HCT116 (cell line): ENCODE data around the gene GBGT1.

Source experiments
- ATF3 ChIP-seq: IDR thresholded peaks from 2 replicates; pipeline ENCODE4 v1.6.1; 2012
- EZH2 ChIP-seq: fragments of 200-600 bp; sonication (generic); IDR thresholded peaks from 2 replicates; pipeline ENCODE4 v1.6.1; 2017; ENCODE audit warnings: antibody characterized with exemption, mixed run types
- EZH2phosphoT487 ChIP-seq: fragments of 200-600 bp; IDR thresholded peaks from 2 replicates; pipeline ENCODE4 v1.6.1; 2018; ENCODE audit warnings: antibody characterized with exemption, borderline replicate concordance
- POLR2A ChIP-seq: IDR thresholded peaks from 2 replicates; pipeline ENCODE4 v1.7.0; 2011; ENCODE audit warnings: borderline replicate concordance; ENCODE audit not compliant: insufficient read depth, insufficient read length; ENCODE audit errors: extremely low read depth
- POLR2AphosphoS5 ChIP-seq: IDR thresholded peaks from 2 replicates; pipeline ENCODE4 v1.6.1; 2011; ENCODE audit warnings: mild to moderate bottlenecking, low read depth, low read length, moderate library complexity
- RAD21 ChIP-seq: IDR thresholded peaks from 2 replicates; pipeline ENCODE4 v1.6.1; 2012; ENCODE audit warnings: low read depth, mild to moderate bottlenecking
- TCF7L2 ChIP-seq: IDR thresholded peaks from 2 replicates; pipeline ENCODE4 v1.7.0; 2011; ENCODE audit warnings: borderline replicate concordance, inconsistent platforms; ENCODE audit not compliant: insufficient read depth, insufficient read length; ENCODE audit errors: extremely low read depth
- TF ChIP-seq, protein P1 (sequence below), 3 experiments: fragments of 200-600 bp in 1 of 3; sonication (generic) in 1 of 3; IDR thresholded peaks in 2 of 3; conservative IDR thresholded peaks in 1 of 3; 2 replicates each; pipeline ENCODE4 v1.5.1; 2012 to 2017; ENCODE audit warnings: low read depth in 2 of 3, low read length in 2 of 3, antibody characterized with exemption in 1 of 3, borderline replicate concordance in 1 of 3, control low read depth in 1 of 3, mild to moderate bottlenecking in 1 of 3, mixed read lengths in 1 of 3, mixed run types in 1 of 3, moderate library complexity in 1 of 3; ENCODE audit not compliant: insufficient read depth in 1 of 3
- TF ChIP-seq, protein P2 (sequence below): IDR thresholded peaks from 2 replicates; pipeline ENCODE4 v1.6.1; 2012; ENCODE audit warnings: low read depth

GRCh38 chr9:133151601-133152525, 11.9 kb downstream of the GBGT1 start:
- TF ChIP-seq, protein P1, sequence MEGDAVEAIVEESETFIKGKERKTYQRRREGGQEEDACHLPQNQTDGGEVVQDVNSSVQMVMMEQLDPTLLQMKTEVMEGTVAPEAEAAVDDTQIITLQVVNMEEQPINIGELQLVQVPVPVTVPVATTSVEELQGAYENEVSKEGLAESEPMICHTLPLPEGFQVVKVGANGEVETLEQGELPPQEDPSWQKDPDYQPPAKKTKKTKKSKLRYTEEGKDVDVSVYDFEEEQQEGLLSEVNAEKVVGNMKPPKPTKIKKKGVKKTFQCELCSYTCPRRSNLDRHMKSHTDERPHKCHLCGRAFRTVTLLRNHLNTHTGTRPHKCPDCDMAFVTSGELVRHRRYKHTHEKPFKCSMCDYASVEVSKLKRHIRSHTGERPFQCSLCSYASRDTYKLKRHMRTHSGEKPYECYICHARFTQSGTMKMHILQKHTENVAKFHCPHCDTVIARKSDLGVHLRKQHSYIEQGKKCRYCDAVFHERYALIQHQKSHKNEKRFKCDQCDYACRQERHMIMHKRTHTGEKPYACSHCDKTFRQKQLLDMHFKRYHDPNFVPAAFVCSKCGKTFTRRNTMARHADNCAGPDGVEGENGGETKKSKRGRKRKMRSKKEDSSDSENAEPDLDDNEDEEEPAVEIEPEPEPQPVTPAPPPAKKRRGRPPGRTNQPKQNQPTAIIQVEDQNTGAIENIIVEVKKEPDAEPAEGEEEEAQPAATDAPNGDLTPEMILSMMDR (IDR thresholded peaks at IDR 0.05 in 2 of 3, conservative IDR thresholded peaks at IDR 0.05 in 1 of 3; ENCODE audit: borderline replicate concordance in 1 of 3, insufficient read depth in 1 of 3, low read depth in 2 of 3, low read length in 2 of 3): no peak
- no peak for TF ChIP-seq POLR2AphosphoS5
- no peak for TF ChIP-seq TCF7L2
- no peak for TF ChIP-seq ATF3
- TF ChIP-seq POLR2A: no peak
- TF ChIP-seq EZH2: no peak
- TF ChIP-seq, protein P2, sequence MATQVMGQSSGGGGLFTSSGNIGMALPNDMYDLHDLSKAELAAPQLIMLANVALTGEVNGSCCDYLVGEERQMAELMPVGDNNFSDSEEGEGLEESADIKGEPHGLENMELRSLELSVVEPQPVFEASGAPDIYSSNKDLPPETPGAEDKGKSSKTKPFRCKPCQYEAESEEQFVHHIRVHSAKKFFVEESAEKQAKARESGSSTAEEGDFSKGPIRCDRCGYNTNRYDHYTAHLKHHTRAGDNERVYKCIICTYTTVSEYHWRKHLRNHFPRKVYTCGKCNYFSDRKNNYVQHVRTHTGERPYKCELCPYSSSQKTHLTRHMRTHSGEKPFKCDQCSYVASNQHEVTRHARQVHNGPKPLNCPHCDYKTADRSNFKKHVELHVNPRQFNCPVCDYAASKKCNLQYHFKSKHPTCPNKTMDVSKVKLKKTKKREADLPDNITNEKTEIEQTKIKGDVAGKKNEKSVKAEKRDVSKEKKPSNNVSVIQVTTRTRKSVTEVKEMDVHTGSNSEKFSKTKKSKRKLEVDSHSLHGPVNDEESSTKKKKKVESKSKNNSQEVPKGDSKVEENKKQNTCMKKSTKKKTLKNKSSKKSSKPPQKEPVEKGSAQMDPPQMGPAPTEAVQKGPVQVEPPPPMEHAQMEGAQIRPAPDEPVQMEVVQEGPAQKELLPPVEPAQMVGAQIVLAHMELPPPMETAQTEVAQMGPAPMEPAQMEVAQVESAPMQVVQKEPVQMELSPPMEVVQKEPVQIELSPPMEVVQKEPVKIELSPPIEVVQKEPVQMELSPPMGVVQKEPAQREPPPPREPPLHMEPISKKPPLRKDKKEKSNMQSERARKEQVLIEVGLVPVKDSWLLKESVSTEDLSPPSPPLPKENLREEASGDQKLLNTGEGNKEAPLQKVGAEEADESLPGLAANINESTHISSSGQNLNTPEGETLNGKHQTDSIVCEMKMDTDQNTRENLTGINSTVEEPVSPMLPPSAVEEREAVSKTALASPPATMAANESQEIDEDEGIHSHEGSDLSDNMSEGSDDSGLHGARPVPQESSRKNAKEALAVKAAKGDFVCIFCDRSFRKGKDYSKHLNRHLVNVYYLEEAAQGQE: no peak
- no peak for TF ChIP-seq EZH2phosphoT487
- TF ChIP-seq RAD21: no peak
